Caki2 (cell line): ENCODE results near the gene DOC2B. TPM values are rescaled to one million over a fixed set of nuclear protein-coding genes. Genes with fewer than 3 reads are reported as not detected.
A peak's percentile ranks its signal among the peaks of the same experiment; 100 is the strongest.
"Not testable (repeated sequence)": the region's sequence is repeated elsewhere in the genome, so short reads cannot be mapped to it uniquely, and the experiment has no call there.

Experiments
- DNase-seq: peaks from one replicate; pipeline ENCODE4 v3.0.0-alpha.2; 2015; ENCODE audit warnings: low read depth
- in situ Hi-C: cut with HindIII; loops from 2 replicates; pipeline ENCODE4 v1.10.0; 2016; ENCODE audit warnings: low sequenced_read_pairs, low pct_unique_long_range_greater_than_20kb, mixed read lengths
- total RNA-seq: library from RNA; depleted of rRNA; stranded (reverse); fragments of >200 nt; shearing (Covaris generic); gene quantifications from 2 replicates; pipeline ENCODE4 v1.2.3, GENCODE V29; 2014; ENCODE audit warnings: low replicate concordance

DOC2B gene
- total RNA-seq, 1 experiment from 2014 or later = 1.8 TPM

GRCh38 chr17:177155-177554, 4.3 kb downstream of the DOC2B start:
- in situ Hi-C loops = no loop called here
- DNase-seq = no peak

DNA sequence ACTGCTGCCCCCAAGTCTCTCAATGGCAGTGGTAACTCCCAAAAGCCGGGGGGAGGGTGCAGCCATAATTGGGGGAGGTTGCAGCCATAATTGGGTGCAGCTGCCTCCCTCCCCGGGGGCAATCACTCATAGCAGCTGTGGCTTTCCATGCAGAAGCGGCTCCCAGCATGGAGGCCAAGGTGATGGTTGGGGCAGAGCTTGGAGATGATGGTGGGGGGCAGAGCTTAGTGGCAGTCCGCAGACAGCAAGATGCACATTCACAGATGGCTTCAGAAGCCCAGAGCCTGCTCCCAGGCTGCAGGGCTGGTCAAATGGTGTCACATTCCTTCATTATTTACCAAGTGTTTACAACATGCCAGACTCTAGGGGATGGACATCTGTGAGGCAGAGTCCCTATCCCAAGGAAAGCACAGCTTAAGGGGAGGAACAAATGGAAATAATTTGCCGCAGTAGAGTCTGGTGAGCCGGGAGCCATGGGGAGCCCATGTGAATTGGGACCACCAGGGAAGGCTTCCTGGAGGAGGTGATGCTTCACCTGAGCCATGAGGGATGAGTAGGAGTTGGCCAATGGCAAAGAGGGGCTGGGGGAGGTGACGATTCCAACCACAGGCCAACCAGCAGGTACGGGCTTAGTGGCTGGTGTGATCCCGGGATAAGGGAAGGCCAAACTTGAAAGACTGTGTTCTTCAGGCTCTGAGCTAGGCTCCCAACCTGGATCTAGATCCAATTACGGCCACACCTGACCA, 8.1 kb downstream of the DOC2B start:
- in situ Hi-C loops = no loop called here
- DNase-seq = no peak

GRCh38 chr17:172401-172800, 9.0 kb downstream of the DOC2B start:
- DNase-seq = no peak

GRCh38 chr17:171871-172270, 9.6 kb downstream of the DOC2B start:
- no peak for DNase-seq
- in situ Hi-C loops = no loop called here

More at GRCh38 chr17:172401-172800, 9.0 kb downstream of the DOC2B start:
- in situ Hi-C loops = no loop called here

DNA sequence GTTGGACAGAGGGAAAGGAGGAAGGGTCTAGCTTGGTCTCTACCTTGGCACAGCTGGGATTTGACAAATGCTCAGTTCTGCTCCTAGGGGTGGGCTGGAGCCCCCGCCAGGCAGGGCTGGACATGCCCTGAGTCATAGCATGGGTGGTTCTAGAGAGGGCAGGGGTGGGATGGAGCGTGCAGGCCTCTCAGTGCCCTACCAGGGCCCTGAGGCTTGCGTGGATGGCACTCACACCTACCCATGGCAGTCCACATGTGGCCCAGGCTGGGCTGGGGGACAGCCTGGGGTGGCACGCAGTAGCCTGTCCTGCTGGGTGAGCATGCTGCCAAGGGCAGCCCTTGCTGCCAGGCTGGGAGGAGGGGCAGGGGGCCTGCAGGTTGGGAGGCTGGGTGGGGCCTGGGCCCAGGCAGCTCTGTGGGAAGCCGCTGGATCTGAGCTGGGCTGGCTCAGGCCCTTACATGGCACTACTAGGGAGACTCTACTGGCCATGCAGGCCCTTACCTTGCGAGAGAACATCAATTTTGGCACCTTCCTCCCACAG, 11.2 kb downstream of the DOC2B start:
- DNase-seq = no peak
- in situ Hi-C loops = no loop called here

DNA sequence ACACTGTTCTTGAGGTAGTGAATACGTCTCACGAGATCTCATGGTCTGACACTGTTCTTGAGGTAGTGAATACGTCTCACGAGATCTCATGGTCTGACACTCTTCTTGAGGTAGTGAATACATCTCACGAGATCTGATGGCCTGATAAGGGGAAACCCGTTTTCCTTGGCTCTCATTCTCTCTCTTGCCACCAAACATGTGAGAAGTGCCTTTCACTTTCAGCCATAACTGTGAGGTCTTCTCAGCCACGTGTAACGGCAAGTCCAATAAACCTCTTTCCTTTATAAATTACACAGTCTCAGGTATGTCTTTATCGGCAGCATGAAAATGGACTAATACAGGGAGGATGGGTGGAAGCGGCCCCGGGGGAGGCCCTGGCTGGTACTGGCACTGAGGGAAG, 12.8 kb downstream of the DOC2B start:
- DNase-seq, in situ Hi-C loops: not testable (repeated sequence)

GRCh38 chr17:165939-166338, 15.5 kb downstream of the DOC2B start:
- in situ Hi-C loops = no loop called here

GRCh38 chr17:164303-165235, 16.9 kb downstream of the DOC2B start:
- DNase-seq = peak; percentile 30
- in situ Hi-C loops = no loop called here

More at GRCh38 chr17:165939-166338, 15.5 kb downstream of the DOC2B start:
- DNase-seq = no peak

DNA sequence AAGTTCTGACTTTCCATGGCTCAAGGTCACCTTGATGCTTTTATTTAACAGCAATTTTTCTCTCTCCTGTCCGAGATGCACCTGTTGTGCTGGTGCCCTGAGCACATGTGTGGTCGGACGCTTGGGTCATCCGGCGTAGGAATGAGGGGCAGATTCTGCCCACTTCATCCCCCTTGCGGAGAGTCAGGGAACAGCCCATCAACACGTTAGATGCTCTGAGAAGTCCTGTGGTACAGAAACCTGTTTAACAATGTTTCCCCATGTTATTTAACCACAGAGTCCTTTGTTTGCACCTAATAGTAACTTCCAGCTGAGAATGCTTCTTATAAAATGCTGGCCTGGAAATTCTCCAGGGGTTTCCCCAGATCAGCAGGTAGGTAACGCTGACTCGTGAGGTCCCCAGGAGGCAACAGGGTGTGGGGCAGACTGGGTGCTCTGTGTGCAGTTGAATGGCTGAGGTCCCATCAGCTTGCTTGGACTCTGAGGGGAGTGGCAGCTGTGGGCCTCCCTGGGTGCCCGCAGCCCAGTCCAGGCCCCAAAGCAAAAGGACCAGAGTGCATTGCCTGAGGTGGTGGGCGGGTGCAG, 17.8 kb downstream of the DOC2B start:
- in situ Hi-C loops = no loop called here
- no peak for DNase-seq

GRCh38 chr17:162689-163088, 18.8 kb downstream of the DOC2B start:
- in situ Hi-C loops = no loop called here
- DNase-seq = no peak

DNA sequence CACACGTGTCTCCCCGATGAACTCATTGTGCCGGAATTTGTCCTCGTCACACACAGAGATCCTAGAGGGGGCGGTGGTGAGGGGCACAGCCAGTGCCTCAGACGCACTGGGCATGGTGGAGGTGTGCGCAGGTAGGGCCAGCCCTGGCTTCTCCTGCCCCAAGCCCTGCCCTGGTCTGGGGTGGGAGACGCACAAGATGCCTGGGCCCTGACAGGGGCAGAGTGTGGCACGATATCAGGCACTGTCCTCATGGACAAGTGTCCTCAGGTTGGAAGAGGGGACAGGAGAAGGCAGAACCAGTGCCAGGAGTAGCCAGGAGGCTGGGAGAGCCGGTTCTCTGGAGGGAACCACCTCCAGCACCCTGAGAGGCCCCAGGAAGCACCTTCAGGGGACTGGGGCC, 20.0 kb downstream of the DOC2B start:
- DNase-seq = no peak
- in situ Hi-C loops = no loop called here

DNA sequence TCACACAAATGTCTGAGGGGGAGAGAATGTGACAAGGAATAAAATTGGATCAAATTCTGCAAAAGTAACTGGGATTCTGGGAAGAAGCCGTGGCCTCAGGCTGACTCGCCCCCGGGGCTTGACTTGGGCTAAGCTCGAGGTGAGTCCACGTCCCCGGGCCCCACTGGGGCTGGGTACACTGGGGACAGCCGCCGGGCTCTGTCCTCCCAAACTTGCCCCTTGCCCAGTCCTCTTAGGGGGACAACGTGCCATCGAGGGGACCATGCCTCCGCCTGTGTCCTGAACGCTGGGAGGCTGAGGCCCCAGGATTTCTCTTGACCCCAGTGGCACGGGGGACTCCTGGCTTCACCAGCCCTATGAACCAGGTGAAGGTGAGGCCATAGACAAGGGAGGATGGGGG, 21.1 kb downstream of the DOC2B start:
- DNase-seq = no peak
- in situ Hi-C loops = no loop called here

DNA sequence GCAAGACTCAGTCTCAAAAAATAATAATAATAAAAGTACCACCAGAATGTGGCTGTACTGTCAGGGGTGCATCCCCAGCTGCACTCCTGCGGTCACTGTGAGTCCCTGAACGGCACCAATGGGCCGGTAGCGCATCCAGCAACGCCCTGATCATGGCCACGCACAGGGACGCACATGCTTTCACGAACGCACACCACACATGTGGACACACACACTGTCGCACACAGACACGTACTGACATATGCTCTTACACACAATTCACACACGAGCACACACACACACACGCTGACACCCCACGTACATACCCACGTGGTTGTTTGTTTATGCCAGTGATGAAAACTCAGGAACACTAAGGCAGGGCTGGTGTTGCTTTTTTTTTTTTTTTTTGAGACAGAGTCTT, 21.8 kb downstream of the DOC2B start:
- in situ Hi-C loops = no loop called here
- DNase-seq = no peak

- no peak for DNase-seq
- in situ Hi-C loops = no loop called here
These were observed 23.1 kb downstream of the DOC2B start for GRCh38 chr17:158379-158778.

DNA sequence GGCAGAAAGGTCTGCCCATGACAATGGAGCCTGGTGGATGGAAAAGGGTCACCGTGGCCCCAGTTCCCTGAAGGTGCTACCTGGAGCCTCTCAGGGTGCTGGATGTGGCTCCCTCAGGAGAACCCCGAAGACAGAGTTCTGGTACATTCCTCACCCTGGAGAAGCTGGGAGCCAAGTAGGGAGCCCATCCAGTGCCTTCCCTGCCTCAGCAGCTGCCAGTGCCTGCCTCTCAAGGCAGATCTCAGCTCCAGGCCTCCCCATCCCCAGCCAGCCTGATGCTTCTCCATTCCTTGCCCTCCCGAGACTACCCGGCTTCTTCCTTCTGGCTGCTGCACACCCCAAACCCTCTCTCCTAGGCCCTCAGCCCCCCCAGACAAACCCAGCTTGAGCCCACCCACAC, 23.5 kb downstream of the DOC2B start:
- in situ Hi-C loops = no loop called here

GRCh38 chr17:156946-157345, 24.5 kb downstream of the DOC2B start:
- in situ Hi-C loops = no loop called here
- DNase-seq = no peak

More for the DNA sequence above, 23.5 kb downstream of the DOC2B start:
- DNase-seq = no peak

DNA sequence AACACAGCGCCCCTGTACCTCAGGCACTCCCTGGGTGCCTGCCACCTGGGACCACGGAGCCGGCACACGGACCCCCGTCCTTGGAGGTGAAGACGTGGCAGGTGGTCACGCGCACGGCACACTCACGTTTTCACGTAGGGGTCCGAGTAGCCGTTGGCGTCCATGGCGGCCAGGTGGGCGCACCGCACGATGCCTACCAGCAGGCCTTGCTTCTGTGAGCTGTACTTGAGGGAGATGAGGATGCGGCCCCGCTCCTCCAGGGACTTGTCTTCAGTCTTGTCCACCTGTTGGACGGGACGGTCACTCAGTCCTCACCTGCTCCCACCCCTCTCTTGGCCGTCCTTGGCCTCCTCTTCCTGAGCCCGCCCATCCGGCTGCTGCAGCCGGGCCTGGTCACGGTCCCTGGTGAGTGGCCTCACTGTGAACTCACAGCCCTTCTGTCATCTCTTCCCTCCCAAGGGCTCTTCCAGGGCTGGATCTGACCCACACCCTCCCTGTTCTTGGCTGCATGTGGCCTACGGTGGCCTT, 25.3 kb downstream of the DOC2B start:
- in situ Hi-C loops = no loop called here
- no peak for DNase-seq

GRCh38 chr17:155576-155975, 25.9 kb downstream of the DOC2B start:
- in situ Hi-C loops = no loop called here
- no peak for DNase-seq
